Measurements from ENCODE around the gene SLC27A2. TPM values are rescaled to one million over a fixed set of nuclear protein-coding genes. Genes with fewer than 3 reads are reported as not detected.

Gene SLC27A2
- total and polyA plus RNA-seq, 2 experiments from 2014 or later = 2.8 to 9.4 TPM

DNA sequence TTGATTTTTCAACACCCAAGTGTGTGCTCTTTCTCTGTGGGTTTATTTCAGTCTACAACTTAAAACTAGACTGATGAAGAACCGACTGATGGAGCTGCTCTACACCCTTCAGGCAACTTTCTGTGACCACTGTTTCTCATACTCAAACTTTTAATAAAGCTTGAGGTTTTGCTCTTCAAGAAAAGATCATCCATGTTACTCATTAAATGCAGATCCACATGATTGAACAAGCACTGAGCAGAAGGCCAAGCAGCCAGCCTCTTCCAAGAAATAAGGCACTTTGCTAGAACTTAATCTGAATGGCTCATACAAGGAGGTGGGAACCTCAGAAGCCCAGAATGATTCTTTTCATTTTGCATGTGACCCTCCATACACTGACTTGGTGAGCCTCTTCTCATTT is 8.7 kb downstream of the SLC27A2 start (continued):
- TF ChIP-seq, protein P1, sequence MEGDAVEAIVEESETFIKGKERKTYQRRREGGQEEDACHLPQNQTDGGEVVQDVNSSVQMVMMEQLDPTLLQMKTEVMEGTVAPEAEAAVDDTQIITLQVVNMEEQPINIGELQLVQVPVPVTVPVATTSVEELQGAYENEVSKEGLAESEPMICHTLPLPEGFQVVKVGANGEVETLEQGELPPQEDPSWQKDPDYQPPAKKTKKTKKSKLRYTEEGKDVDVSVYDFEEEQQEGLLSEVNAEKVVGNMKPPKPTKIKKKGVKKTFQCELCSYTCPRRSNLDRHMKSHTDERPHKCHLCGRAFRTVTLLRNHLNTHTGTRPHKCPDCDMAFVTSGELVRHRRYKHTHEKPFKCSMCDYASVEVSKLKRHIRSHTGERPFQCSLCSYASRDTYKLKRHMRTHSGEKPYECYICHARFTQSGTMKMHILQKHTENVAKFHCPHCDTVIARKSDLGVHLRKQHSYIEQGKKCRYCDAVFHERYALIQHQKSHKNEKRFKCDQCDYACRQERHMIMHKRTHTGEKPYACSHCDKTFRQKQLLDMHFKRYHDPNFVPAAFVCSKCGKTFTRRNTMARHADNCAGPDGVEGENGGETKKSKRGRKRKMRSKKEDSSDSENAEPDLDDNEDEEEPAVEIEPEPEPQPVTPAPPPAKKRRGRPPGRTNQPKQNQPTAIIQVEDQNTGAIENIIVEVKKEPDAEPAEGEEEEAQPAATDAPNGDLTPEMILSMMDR (conservative IDR thresholded peaks at IDR 0.05; ENCODE audit: low read depth in 2 of 2) = no peak
- TF ChIP-seq, protein P2, sequence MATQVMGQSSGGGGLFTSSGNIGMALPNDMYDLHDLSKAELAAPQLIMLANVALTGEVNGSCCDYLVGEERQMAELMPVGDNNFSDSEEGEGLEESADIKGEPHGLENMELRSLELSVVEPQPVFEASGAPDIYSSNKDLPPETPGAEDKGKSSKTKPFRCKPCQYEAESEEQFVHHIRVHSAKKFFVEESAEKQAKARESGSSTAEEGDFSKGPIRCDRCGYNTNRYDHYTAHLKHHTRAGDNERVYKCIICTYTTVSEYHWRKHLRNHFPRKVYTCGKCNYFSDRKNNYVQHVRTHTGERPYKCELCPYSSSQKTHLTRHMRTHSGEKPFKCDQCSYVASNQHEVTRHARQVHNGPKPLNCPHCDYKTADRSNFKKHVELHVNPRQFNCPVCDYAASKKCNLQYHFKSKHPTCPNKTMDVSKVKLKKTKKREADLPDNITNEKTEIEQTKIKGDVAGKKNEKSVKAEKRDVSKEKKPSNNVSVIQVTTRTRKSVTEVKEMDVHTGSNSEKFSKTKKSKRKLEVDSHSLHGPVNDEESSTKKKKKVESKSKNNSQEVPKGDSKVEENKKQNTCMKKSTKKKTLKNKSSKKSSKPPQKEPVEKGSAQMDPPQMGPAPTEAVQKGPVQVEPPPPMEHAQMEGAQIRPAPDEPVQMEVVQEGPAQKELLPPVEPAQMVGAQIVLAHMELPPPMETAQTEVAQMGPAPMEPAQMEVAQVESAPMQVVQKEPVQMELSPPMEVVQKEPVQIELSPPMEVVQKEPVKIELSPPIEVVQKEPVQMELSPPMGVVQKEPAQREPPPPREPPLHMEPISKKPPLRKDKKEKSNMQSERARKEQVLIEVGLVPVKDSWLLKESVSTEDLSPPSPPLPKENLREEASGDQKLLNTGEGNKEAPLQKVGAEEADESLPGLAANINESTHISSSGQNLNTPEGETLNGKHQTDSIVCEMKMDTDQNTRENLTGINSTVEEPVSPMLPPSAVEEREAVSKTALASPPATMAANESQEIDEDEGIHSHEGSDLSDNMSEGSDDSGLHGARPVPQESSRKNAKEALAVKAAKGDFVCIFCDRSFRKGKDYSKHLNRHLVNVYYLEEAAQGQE (IDR thresholded peaks at IDR 0.05; ENCODE audit: unreplicated experiment) = no peak
- TF ChIP-seq JUNB (IDR thresholded peaks at IDR 0.05; ENCODE audit: unreplicated experiment) (no peak), POLR2AphosphoS5 (IDR thresholded peaks at IDR 0.05; ENCODE audit: low read depth) (no peak), ZNF331 (CRISPR knock-in tag; IDR thresholded peaks at IDR 0.05; ENCODE audit: low read depth) (no peak), CREB1 (CRISPR knock-in tag; IDR thresholded peaks at IDR 0.05; ENCODE audit: low read depth) (no peak), ZNF114 (CRISPR knock-in tag; IDR thresholded peaks at IDR 0.05) (no peak)
- TF ChIP-seq, protein P3, sequence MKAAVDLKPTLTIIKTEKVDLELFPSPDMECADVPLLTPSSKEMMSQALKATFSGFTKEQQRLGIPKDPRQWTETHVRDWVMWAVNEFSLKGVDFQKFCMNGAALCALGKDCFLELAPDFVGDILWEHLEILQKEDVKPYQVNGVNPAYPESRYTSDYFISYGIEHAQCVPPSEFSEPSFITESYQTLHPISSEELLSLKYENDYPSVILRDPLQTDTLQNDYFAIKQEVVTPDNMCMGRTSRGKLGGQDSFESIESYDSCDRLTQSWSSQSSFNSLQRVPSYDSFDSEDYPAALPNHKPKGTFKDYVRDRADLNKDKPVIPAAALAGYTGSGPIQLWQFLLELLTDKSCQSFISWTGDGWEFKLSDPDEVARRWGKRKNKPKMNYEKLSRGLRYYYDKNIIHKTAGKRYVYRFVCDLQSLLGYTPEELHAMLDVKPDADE (IDR thresholded peaks at IDR 0.05) = no peak

DNA sequence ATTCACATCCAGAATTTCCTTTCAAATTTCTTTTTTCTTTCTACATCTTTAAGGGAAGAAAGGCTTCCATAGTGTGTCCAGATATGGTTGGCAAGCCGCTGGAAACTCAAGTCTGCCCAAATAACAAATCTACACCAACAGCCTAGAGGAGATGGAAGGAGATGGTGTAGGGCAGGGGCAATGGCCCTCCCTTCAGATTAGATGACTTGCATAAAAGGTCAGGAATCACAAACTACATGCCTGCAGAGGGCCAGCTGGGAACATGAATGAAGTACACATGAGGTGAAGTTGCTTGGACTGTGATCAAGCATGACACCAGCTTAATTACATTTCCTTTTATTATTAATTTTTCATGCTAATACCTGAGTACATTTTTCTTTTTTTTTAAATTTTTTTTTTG is 10.2 kb downstream of the SLC27A2 start:
- no peaks in the 10 kb centered on the region for H3K36me3 Mint-ChIP-seq (ENCODE audit: low read depth)
- Histone ChIP-seq H3K36me3 (ENCODE audit: insufficient read depth) (no peaks in the 10 kb centered on the region), H3K4me1 (ENCODE audit: insufficient read depth) (no peaks in the 10 kb centered on the region), H3K79me2 (replicated peaks; ENCODE audit: insufficient read depth) (no peaks in the 10 kb centered on the region), H2AFZ (no peak overlapping the region), H3K9me2 (ENCODE audit: insufficient read depth) (no peaks in the 10 kb centered on the region), H3K27ac (ENCODE audit: low read depth) (no peak overlapping the region), H3F3A (replicated peaks; ENCODE audit: low read depth) (no peaks in the 10 kb centered on the region), H4K20me1 (replicated peaks; ENCODE audit: insufficient read depth) (no peaks in the 10 kb centered on the region), H3K4me2 (no peak overlapping the region), H3K4me3 (no peak overlapping the region), H3K27me3 (ENCODE audit: insufficient read depth) (no peaks in the 10 kb centered on the region)
- peaks cover 6% of the 10 kb centered on the region for H3K4me1 Mint-ChIP-seq
- no peaks in the 10 kb centered on the region for H3K27me3 Mint-ChIP-seq (ENCODE audit: insufficient read depth, low read depth, poor library complexity)
- H3K9me3 Mint-ChIP-seq = no peaks in the 10 kb centered on the region
- DNase-seq (ENCODE audit: low spot score) (no peak), ATAC-seq (no peak)
- H3K27ac Mint-ChIP-seq = no peak overlapping the region
- H3K4me3 Mint-ChIP-seq = no peak overlapping the region
- no peak for TF ChIP-seq ZNF114 (CRISPR knock-in tag; IDR thresholded peaks at IDR 0.05)
- no peak for TF ChIP-seq NANOG (IDR thresholded peaks at IDR 0.05; ENCODE audit: borderline replicate concordance)
- no peak for TF ChIP-seq JUNB (IDR thresholded peaks at IDR 0.05; ENCODE audit: unreplicated experiment)
- no peak for TF ChIP-seq EZH2 (IDR thresholded peaks at IDR 0.05; ENCODE audit: low read depth, unreplicated experiment)
- TF ChIP-seq, protein P4, sequence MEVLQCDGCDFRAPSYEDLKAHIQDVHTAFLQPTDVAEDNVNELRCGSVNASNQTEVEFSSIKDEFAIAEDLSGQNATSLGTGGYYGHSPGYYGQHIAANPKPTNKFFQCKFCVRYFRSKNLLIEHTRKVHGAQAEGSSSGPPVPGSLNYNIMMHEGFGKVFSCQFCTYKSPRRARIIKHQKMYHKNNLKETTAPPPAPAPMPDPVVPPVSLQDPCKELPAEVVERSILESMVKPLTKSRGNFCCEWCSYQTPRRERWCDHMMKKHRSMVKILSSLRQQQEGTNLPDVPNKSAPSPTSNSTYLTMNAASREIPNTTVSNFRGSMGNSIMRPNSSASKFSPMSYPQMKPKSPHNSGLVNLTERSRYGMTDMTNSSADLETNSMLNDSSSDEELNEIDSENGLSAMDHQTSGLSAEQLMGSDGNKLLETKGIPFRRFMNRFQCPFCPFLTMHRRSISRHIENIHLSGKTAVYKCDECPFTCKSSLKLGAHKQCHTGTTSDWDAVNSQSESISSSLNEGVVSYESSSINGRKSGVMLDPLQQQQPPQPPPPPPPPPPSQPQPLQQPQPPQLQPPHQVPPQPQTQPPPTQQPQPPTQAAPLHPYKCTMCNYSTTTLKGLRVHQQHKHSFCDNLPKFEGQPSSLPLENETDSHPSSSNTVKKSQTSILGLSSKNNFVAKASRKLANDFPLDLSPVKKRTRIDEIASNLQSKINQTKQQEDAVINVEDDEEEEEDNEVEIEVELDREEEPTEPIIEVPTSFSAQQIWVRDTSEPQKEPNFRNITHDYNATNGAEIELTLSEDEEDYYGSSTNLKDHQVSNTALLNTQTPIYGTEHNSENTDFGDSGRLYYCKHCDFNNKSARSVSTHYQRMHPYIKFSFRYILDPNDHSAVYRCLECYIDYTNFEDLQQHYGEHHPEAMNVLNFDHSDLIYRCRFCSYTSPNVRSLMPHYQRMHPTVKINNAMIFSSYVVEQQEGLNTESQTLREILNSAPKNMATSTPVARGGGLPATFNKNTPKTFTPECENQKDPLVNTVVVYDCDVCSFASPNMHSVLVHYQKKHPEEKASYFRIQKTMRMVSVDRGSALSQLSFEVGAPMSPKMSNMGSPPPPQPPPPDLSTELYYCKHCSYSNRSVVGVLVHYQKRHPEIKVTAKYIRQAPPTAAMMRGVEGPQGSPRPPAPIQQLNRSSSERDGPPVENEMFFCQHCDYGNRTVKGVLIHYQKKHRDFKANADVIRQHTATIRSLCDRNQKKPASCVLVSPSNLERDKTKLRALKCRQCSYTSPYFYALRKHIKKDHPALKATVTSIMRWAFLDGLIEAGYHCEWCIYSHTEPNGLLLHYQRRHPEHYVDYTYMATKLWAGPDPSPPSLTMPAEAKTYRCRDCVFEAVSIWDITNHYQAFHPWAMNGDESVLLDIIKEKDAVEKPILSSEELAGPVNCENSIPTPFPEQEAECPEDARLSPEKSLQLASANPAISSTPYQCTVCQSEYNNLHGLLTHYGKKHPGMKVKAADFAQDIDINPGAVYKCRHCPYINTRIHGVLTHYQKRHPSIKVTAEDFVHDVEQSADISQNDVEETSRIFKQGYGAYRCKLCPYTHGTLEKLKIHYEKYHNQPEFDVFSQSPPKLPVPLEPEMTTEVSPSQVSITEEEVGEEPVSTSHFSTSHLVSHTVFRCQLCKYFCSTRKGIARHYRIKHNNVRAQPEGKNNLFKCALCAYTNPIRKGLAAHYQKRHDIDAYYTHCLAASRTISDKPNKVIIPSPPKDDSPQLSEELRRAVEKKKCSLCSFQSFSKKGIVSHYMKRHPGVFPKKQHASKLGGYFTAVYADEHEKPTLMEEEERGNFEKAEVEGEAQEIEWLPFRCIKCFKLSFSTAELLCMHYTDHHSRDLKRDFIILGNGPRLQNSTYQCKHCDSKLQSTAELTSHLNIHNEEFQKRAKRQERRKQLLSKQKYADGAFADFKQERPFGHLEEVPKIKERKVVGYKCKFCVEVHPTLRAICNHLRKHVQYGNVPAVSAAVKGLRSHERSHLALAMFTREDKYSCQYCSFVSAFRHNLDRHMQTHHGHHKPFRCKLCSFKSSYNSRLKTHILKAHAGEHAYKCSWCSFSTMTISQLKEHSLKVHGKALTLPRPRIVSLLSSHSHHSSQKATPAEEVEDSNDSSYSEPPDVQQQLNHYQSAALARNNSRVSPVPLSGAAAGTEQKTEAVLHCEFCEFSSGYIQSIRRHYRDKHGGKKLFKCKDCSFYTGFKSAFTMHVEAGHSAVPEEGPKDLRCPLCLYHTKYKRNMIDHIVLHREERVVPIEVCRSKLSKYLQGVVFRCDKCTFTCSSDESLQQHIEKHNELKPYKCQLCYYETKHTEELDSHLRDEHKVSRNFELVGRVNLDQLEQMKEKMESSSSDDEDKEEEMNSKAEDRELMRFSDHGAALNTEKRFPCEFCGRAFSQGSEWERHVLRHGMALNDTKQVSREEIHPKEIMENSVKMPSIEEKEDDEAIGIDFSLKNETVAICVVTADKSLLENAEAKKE (CRISPR knock-in tag; IDR thresholded peaks at IDR 0.05) = no peak
- no peak for TF ChIP-seq EZH2phosphoT487 (IDR thresholded peaks at IDR 0.05; ENCODE audit: unreplicated experiment)
- no peak for TF ChIP-seq STAT1 (IDR thresholded peaks at IDR 0.05; ENCODE audit: unreplicated experiment)

All from GM23338 (cell line).